Dendritic cell treated with granulocyte-macrophage colony-stimulating factor and Interleukin-4, amounts not matched to agents 40 ng/mL and 50 ng/mL, for 4 days (primary cell): ENCODE measurements around the gene CDC25A.
"Not testable (repeated sequence)": the region's sequence is repeated elsewhere in the genome, so short reads cannot be mapped to it uniquely, and the experiment has no call there.

Source experiments
- H3K27ac Mint-ChIP-seq: one replicate; pipeline ENCODE4 v1.8.0; 2022; ENCODE audit warnings: mild to moderate bottlenecking, mixed read lengths
- H3K27me3 Mint-ChIP-seq: one replicate; pipeline ENCODE4 v1.8.0; 2022; ENCODE audit warnings: mild to moderate bottlenecking, mixed read lengths
- H3K36me3 Mint-ChIP-seq: one replicate; pipeline ENCODE4 v1.8.0; 2022; ENCODE audit warnings: low read depth, mixed read lengths
- H3K4me1 Mint-ChIP-seq: one replicate; pipeline ENCODE4 v1.8.0; 2022; ENCODE audit warnings: low read depth, mixed read lengths
- H3K4me3 Mint-ChIP-seq: one replicate; pipeline ENCODE4 v1.8.0; 2022; ENCODE audit warnings: mild to moderate bottlenecking, moderate library complexity, mixed read lengths
- H3K9me3 Mint-ChIP-seq: one replicate; pipeline ENCODE4 v1.8.0; 2022; ENCODE audit warnings: mixed read lengths
- intact Hi-C: fragments of 100-400 bp; cut with micrococcal nuclease; formaldehyde crosslinking; loops from one replicate; pipeline ENCODE4 v1.15.0; 2022

CDC25A gene

GRCh38 chr3:48122504-48122903, 65.7 kb downstream of the CDC25A start:
- intact Hi-C loops: no loop called here
- H3K27ac Mint-ChIP-seq: no peak overlapping the region
- H3K4me3 Mint-ChIP-seq: no peak overlapping the region
- no peaks in the 10 kb centered on the region for H3K27me3 Mint-ChIP-seq
- no peaks in the 10 kb centered on the region for H3K36me3 Mint-ChIP-seq
- H3K4me1 Mint-ChIP-seq: no peaks in the 10 kb centered on the region
- H3K9me3 Mint-ChIP-seq: no peaks in the 10 kb centered on the region

GRCh38 chr3:48120223-48120622, 68.0 kb downstream of the CDC25A start:
- no peak overlapping the region for H3K27ac Mint-ChIP-seq
- no peaks in the 10 kb centered on the region for H3K9me3 Mint-ChIP-seq
- intact Hi-C loops: no loop called here
- H3K27me3 Mint-ChIP-seq: no peaks in the 10 kb centered on the region
- no peaks in the 10 kb centered on the region for H3K36me3 Mint-ChIP-seq
- no peak overlapping the region for H3K4me3 Mint-ChIP-seq
- no peaks in the 10 kb centered on the region for H3K4me1 Mint-ChIP-seq

- intact Hi-C loops: no loop called here
- Mint-ChIP-seq H3K36me3 (no peaks in the 10 kb centered on the region), H3K4me3 (no peak overlapping the region)
Observed at GRCh38 chr3:48119505-48120193, 68.6 kb downstream of the CDC25A start.

GRCh38 chr3:48118928-48119327, 69.3 kb downstream of the CDC25A start:
- Mint-ChIP-seq H3K27me3 (no peaks in the 10 kb centered on the region), H3K27ac (no peak overlapping the region), H3K36me3 (no peaks in the 10 kb centered on the region), H3K4me3 (no peak overlapping the region), H3K9me3 (no peaks in the 10 kb centered on the region), H3K4me1 (no peaks in the 10 kb centered on the region)
- intact Hi-C loops: no loop called here

More at GRCh38 chr3:48119505-48120193, 68.6 kb downstream of the CDC25A start:
- H3K9me3 Mint-ChIP-seq: no peaks in the 10 kb centered on the region
- H3K27ac Mint-ChIP-seq: no peak overlapping the region
- H3K4me1 Mint-ChIP-seq: no peaks in the 10 kb centered on the region
- no peaks in the 10 kb centered on the region for H3K27me3 Mint-ChIP-seq

GRCh38 chr3:48118322-48118721, 69.9 kb downstream of the CDC25A start:
- Mint-ChIP-seq H3K4me3 (no peak overlapping the region), H3K36me3 (no peaks in the 10 kb centered on the region), H3K27me3 (no peaks in the 10 kb centered on the region), H3K4me1 (no peaks in the 10 kb centered on the region), H3K27ac (no peak overlapping the region), H3K9me3 (no peaks in the 10 kb centered on the region)
- intact Hi-C loops: no loop called here

- Mint-ChIP-seq H3K4me1 (peaks cover 6% of the 10 kb centered on the region), H3K27ac (no peak overlapping the region), H3K36me3 (no peaks in the 10 kb centered on the region), H3K4me3 (no peak overlapping the region), H3K9me3 (no peaks in the 10 kb centered on the region), H3K27me3 (no peaks in the 10 kb centered on the region)
- intact Hi-C loops: no loop called here
Observed at GRCh38 chr3:48112813-48113212, 75.4 kb downstream of the CDC25A start.

- intact Hi-C loops, H3K9me3 Mint-ChIP-seq, H3K4me3 Mint-ChIP-seq, H3K36me3 Mint-ChIP-seq, H3K4me1 Mint-ChIP-seq, H3K27me3 Mint-ChIP-seq, H3K27ac Mint-ChIP-seq: not testable (repeated sequence)
Observed at GRCh38 chr3:48112108-48112791, 76.0 kb downstream of the CDC25A start.

GRCh38 chr3:48110463-48110862, 77.8 kb downstream of the CDC25A start:
- H3K4me3 Mint-ChIP-seq: no peak overlapping the region
- H3K4me1 Mint-ChIP-seq: peaks cover 6% of the 10 kb centered on the region
- H3K27ac Mint-ChIP-seq: no peak overlapping the region
- no peaks in the 10 kb centered on the region for H3K36me3 Mint-ChIP-seq
- H3K9me3 Mint-ChIP-seq: no peaks in the 10 kb centered on the region
- intact Hi-C loops: no loop called here
- no peaks in the 10 kb centered on the region for H3K27me3 Mint-ChIP-seq

GRCh38 chr3:48107227-48107626, 81.0 kb downstream of the CDC25A start:
- no peaks in the 10 kb centered on the region for H3K27me3 Mint-ChIP-seq
- H3K36me3 Mint-ChIP-seq: no peaks in the 10 kb centered on the region
- no peak overlapping the region for H3K4me3 Mint-ChIP-seq
- intact Hi-C loops: no loop called here
- no peak overlapping the region for H3K27ac Mint-ChIP-seq
- H3K9me3 Mint-ChIP-seq: no peaks in the 10 kb centered on the region
- no peaks in the 10 kb centered on the region for H3K4me1 Mint-ChIP-seq
